ENCODE results near the gene PRDM15.

DNA sequence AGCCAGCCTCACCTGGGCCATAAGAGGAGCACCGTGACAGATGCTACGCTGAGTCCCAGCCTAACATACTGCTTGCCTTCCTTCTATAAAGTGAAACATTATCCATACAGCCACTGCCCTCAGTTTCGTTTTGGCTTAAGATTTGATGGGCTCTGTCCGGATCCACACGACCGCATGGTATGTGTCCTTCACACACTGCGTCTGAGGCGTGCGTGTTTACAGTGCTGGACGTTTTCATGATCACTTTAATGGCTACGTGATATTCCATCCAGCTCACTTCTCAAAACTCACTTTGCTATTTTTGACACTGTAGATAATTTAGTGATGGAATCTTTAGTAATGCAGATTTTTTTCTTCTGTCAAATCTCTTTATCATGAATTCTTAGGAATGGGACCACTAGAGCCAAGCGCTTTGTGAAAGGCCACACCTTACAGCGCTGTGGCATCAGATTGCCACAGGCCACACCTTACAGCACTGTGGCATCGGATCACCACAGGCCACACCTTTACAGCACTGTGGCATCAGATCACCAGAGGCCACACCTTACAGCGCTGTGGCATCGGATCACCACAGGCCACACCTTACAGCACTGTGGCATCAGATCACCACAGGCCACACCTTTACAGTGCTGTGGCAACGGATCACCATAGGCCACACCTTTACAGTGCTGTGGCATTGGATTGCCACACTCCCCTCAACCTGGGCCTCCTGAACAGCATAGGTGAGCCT lies 47.1 kb downstream of the PRDM15 start:
- TF ChIP-seq, protein P1, sequence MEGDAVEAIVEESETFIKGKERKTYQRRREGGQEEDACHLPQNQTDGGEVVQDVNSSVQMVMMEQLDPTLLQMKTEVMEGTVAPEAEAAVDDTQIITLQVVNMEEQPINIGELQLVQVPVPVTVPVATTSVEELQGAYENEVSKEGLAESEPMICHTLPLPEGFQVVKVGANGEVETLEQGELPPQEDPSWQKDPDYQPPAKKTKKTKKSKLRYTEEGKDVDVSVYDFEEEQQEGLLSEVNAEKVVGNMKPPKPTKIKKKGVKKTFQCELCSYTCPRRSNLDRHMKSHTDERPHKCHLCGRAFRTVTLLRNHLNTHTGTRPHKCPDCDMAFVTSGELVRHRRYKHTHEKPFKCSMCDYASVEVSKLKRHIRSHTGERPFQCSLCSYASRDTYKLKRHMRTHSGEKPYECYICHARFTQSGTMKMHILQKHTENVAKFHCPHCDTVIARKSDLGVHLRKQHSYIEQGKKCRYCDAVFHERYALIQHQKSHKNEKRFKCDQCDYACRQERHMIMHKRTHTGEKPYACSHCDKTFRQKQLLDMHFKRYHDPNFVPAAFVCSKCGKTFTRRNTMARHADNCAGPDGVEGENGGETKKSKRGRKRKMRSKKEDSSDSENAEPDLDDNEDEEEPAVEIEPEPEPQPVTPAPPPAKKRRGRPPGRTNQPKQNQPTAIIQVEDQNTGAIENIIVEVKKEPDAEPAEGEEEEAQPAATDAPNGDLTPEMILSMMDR (conservative IDR thresholded peaks at IDR 0.05; ENCODE audit: low read depth in 2 of 2): no peak
- TF ChIP-seq JUNB (IDR thresholded peaks at IDR 0.05; ENCODE audit: unreplicated experiment): no peak
- no peak for TF ChIP-seq EZH2 (IDR thresholded peaks at IDR 0.05; ENCODE audit: low read depth, unreplicated experiment)
- TF ChIP-seq ETS1 (IDR thresholded peaks at IDR 0.05): no peak
- TF ChIP-seq POLR2AphosphoS5 (IDR thresholded peaks at IDR 0.05; ENCODE audit: low read depth): no peak
- TF ChIP-seq EZH2phosphoT487 (IDR thresholded peaks at IDR 0.05; ENCODE audit: unreplicated experiment): no peak
- TF ChIP-seq, protein P2, sequence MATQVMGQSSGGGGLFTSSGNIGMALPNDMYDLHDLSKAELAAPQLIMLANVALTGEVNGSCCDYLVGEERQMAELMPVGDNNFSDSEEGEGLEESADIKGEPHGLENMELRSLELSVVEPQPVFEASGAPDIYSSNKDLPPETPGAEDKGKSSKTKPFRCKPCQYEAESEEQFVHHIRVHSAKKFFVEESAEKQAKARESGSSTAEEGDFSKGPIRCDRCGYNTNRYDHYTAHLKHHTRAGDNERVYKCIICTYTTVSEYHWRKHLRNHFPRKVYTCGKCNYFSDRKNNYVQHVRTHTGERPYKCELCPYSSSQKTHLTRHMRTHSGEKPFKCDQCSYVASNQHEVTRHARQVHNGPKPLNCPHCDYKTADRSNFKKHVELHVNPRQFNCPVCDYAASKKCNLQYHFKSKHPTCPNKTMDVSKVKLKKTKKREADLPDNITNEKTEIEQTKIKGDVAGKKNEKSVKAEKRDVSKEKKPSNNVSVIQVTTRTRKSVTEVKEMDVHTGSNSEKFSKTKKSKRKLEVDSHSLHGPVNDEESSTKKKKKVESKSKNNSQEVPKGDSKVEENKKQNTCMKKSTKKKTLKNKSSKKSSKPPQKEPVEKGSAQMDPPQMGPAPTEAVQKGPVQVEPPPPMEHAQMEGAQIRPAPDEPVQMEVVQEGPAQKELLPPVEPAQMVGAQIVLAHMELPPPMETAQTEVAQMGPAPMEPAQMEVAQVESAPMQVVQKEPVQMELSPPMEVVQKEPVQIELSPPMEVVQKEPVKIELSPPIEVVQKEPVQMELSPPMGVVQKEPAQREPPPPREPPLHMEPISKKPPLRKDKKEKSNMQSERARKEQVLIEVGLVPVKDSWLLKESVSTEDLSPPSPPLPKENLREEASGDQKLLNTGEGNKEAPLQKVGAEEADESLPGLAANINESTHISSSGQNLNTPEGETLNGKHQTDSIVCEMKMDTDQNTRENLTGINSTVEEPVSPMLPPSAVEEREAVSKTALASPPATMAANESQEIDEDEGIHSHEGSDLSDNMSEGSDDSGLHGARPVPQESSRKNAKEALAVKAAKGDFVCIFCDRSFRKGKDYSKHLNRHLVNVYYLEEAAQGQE (IDR thresholded peaks at IDR 0.05; ENCODE audit: unreplicated experiment): no peak
- TF ChIP-seq CREB1 (CRISPR knock-in tag; IDR thresholded peaks at IDR 0.05; ENCODE audit: low read depth): no peak
- TF ChIP-seq ZNF331 (CRISPR knock-in tag; IDR thresholded peaks at IDR 0.05; ENCODE audit: low read depth): no peak
- TF ChIP-seq ZNF114 (CRISPR knock-in tag; IDR thresholded peaks at IDR 0.05): no peak
- no peak for TF ChIP-seq NANOG (IDR thresholded peaks at IDR 0.05; ENCODE audit: borderline replicate concordance)
- no peak for TF ChIP-seq STAT1 (IDR thresholded peaks at IDR 0.05; ENCODE audit: unreplicated experiment)
- TF ChIP-seq, protein P3, sequence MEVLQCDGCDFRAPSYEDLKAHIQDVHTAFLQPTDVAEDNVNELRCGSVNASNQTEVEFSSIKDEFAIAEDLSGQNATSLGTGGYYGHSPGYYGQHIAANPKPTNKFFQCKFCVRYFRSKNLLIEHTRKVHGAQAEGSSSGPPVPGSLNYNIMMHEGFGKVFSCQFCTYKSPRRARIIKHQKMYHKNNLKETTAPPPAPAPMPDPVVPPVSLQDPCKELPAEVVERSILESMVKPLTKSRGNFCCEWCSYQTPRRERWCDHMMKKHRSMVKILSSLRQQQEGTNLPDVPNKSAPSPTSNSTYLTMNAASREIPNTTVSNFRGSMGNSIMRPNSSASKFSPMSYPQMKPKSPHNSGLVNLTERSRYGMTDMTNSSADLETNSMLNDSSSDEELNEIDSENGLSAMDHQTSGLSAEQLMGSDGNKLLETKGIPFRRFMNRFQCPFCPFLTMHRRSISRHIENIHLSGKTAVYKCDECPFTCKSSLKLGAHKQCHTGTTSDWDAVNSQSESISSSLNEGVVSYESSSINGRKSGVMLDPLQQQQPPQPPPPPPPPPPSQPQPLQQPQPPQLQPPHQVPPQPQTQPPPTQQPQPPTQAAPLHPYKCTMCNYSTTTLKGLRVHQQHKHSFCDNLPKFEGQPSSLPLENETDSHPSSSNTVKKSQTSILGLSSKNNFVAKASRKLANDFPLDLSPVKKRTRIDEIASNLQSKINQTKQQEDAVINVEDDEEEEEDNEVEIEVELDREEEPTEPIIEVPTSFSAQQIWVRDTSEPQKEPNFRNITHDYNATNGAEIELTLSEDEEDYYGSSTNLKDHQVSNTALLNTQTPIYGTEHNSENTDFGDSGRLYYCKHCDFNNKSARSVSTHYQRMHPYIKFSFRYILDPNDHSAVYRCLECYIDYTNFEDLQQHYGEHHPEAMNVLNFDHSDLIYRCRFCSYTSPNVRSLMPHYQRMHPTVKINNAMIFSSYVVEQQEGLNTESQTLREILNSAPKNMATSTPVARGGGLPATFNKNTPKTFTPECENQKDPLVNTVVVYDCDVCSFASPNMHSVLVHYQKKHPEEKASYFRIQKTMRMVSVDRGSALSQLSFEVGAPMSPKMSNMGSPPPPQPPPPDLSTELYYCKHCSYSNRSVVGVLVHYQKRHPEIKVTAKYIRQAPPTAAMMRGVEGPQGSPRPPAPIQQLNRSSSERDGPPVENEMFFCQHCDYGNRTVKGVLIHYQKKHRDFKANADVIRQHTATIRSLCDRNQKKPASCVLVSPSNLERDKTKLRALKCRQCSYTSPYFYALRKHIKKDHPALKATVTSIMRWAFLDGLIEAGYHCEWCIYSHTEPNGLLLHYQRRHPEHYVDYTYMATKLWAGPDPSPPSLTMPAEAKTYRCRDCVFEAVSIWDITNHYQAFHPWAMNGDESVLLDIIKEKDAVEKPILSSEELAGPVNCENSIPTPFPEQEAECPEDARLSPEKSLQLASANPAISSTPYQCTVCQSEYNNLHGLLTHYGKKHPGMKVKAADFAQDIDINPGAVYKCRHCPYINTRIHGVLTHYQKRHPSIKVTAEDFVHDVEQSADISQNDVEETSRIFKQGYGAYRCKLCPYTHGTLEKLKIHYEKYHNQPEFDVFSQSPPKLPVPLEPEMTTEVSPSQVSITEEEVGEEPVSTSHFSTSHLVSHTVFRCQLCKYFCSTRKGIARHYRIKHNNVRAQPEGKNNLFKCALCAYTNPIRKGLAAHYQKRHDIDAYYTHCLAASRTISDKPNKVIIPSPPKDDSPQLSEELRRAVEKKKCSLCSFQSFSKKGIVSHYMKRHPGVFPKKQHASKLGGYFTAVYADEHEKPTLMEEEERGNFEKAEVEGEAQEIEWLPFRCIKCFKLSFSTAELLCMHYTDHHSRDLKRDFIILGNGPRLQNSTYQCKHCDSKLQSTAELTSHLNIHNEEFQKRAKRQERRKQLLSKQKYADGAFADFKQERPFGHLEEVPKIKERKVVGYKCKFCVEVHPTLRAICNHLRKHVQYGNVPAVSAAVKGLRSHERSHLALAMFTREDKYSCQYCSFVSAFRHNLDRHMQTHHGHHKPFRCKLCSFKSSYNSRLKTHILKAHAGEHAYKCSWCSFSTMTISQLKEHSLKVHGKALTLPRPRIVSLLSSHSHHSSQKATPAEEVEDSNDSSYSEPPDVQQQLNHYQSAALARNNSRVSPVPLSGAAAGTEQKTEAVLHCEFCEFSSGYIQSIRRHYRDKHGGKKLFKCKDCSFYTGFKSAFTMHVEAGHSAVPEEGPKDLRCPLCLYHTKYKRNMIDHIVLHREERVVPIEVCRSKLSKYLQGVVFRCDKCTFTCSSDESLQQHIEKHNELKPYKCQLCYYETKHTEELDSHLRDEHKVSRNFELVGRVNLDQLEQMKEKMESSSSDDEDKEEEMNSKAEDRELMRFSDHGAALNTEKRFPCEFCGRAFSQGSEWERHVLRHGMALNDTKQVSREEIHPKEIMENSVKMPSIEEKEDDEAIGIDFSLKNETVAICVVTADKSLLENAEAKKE (CRISPR knock-in tag; IDR thresholded peaks at IDR 0.05): no peak

All from GM23338 (cell line).